Pancreas (tissue), 10 donors: Measurements from ENCODE around the gene ITGB5. TPM values are rescaled to one million over a fixed set of nuclear protein-coding genes. Genes with fewer than 3 reads are reported as not detected.
A peak's percentile ranks its signal among the peaks of the same experiment; 100 is the strongest.

Source experiments
- ATAC-seq, 4 donors: fragments of 200-7000 bp; cut with Tn5 transposase; one replicate each; pipeline versions ENCODE4 v1.8.0 to v1.9.1; 2020; ENCODE audit warnings: mild to moderate bottlenecking in 4 of 4, moderate library complexity in 4 of 4
- DNase-seq, 6 donors: peaks; one replicate each; pipeline ENCODE4 v3.0.0-alpha.2; 2020
- FAIRE-seq: peaks from 2 replicates; lab custom pipeline; 2012; peaks lifted over from hg19 to GRCh38; lab: Jason Lieb, UNC
- H3K27ac ChIP-seq, 4 donors: fragments of 200-600 bp; sonication (generic); 1 replicate in 3 of 4; 2 replicates in 1 of 4; pipeline versions ENCODE4 v1.5.0 to v1.8.0; 2020
- H3K27me3 ChIP-seq, 4 donors: fragments of 200-600 bp; one replicate each; pipeline ENCODE4 v1.8.0; 2021
- H3K36me3 ChIP-seq, 3 donors: fragments of 200-600 bp; sonication (generic) in 1 of 3; one replicate each; pipeline versions ENCODE4 v1.5.0 to v1.8.0; 2020 to 2021
- H3K4me1 ChIP-seq, 3 donors: fragments of 200-600 bp; one replicate each; pipeline ENCODE4 v1.8.0; 2021
- H3K4me3 ChIP-seq, 4 donors: fragments of 200-600 bp; sonication (generic) in 2 of 4; one replicate each; pipeline versions ENCODE4 v1.5.0 to v1.8.0; 2020 to 2021
- H3K9me3 ChIP-seq, 4 donors: fragments of 200-600 bp; one replicate each; pipeline ENCODE4 v1.8.0; 2021
- CTCF ChIP-seq, 4 donors: fragments of 200-600 bp; sonication (generic) in 3 of 4; IDR thresholded peaks; one replicate each; pipeline versions ENCODE4 v1.5.0 to v1.8.0; 2021; ENCODE audit warnings: antibody characterized with exemption in 4 of 4
- WGBS, 2 donors: extraction: QIAGEN DNeasy Blood & Tissue Kit; methylation state at CpG; one replicate each; pipeline ENCODE4 v1.1.7; 2013; 5-methylcytosine and 5-hydroxymethylcytosine counted together
- intact Hi-C, 3 donors: fragments of 100-400 bp; cut with DNase I; formaldehyde crosslinking; loops; one replicate each; pipeline versions ENCODE4 v1.11.1 to v1.14.2; 2022
- polyA plus RNA-seq, 2 donors: library from polyadenylated mRNA; stranded (reverse); fragments of 200-250 nt; gene quantifications; one replicate each; pipeline ENCODE4 v1.2.3, GENCODE V29; 2013
- total RNA-seq, 6 donors: library from RNA; stranded (reverse); fragmentation: NEBNext Ultra II Directional in 4 of 6; extraction: Animal tissue kit (Norgen Biotek cat#: 25700) in 4 of 6; gene quantifications; one replicate each; pipeline versions ENCODE4 v1.2.1 to v1.2.4, GENCODE V29; 2021 to 2023
- donor health status: healthy with polysubstance abuse.
- donor health status: DM: no; HTN: no; CAD: no; lungs with moderate emphysema.
- donor health status: DM: no; HTN: no; CAD: no.
- donor health status: control.
- donor health status: control.
- donor health status: Bipolar disorder and iron deficiency.
- donor health status: DM: yes; HTN: yes; CAD: no.
- donor health status: DM: no; HTN: no; CAD: no.
- donor health status: DM: no; HTN: no; CAD: no.
- donor health status: DM: yes; HTN: yes; CAD: no.

Gene ITGB5
- total and polyA plus RNA-seq, 8 donors = 9.5 to 69.9 (median 24.5) TPM

DNA sequence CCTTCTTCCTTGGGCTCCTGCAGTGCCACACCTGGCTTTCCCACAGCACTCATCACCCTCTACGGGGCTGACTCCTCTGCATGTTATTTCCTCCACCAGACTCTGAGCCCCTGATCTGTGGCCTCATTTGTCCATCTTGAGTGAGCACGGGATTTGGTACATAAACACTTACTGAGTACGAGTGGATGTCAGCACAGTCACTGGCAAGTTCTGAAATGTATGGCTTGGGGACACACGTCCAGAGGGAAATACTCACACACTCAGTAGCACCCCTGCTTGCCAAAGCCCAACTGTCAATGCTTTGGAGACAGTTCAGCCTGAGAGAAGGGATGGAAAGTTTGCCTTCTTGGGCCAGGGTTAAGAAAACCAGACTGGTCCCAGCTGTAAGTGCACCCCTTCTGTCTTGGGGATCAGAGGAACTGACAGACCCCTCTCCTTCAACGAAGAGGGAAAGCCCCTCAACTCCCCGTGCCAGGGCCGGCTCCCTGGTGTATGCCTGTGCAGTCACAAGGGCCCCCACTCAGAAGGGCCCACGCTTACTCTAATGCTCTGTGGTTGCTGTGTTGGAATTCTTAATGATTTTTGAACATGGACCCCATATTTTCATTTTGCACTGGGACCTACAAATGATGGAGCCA lies 85.0 kb downstream of the ITGB5 start:
- no peaks in the 10 kb centered on the region for H3K9me3 ChIP-seq
- no peaks in the 10 kb centered on the region for H3K36me3 ChIP-seq
- ATAC-seq = no peak
- no peak for FAIRE-seq
- intact Hi-C loops = no loop called here
- H3K27ac ChIP-seq = no peak overlapping the region
- no peak overlapping the region for H3K4me3 ChIP-seq
- TF ChIP-seq CTCF (IDR thresholded peaks at IDR 0.05) = no peak
- no peaks in the 10 kb centered on the region for H3K27me3 ChIP-seq
- WGBS, 2 donors = 93% methylated on average over 8 of the region's 8 CpGs
- peaks cover 15 to 19% (median 18%) of the 10 kb centered on the region in 3 donors for H3K4me1 ChIP-seq
- DNase-seq = no peak

DNA sequence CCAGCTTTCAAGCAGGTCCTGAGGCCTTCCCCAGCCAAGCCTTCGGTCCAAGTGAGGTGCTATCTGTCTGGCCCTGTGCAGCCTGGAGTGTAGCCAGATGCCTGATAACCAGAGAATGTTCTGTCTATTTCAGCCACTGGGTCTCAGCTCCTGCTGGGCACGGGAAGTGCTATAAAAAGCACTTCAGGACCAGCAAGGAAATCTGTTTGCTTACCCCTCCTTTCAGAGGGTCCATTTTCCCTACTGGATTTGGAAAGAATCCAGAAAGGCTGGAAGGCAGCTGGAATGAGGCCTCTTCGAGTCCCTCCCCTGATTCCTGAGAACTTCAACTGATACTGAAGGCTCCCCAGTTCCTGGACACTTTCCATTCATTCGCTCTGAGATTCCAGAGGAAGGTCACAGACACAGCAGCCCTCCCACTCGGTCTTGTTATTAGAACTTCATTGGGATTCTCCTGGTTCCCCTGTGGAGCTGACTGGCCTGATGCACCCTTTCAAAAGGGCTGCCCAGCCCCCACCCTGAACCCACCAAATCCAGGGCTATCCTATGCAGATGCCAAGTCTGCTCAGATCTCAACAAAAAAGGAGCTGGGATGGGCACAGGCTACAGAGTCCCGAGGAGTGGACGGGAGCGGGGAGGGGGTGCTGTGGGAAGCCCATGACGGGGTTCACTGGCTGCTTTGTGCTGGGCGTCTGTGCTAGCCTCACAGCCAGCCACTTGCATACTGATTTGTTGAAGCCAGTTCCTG lies 86.5 kb downstream of the ITGB5 start:
- peaks cover 15 to 19% (median 18%) of the 10 kb centered on the region in 3 donors for H3K4me1 ChIP-seq
- no peaks in the 10 kb centered on the region for H3K27me3 ChIP-seq
- intact Hi-C loops = no loop called here
- 42 to 53% methylated on average over 10 of the region's 10 CpGs for WGBS, 2 donors
- H3K9me3 ChIP-seq = no peaks in the 10 kb centered on the region
- peak overlapping the region; percentile 7 to 72 (median 35) for H3K27ac ChIP-seq
- peak; percentile 73 to 79 (median 75) for ATAC-seq
- FAIRE-seq = no peak
- no peak for TF ChIP-seq CTCF (IDR thresholded peaks at IDR 0.05)
- DNase-seq = peak in 2 of 6 donors; percentile 32 to 58
- peaks cover 0 to 11% (median 0%) of the 10 kb centered on the region in 3 donors for H3K36me3 ChIP-seq
- no peak overlapping the region for H3K4me3 ChIP-seq

DNA sequence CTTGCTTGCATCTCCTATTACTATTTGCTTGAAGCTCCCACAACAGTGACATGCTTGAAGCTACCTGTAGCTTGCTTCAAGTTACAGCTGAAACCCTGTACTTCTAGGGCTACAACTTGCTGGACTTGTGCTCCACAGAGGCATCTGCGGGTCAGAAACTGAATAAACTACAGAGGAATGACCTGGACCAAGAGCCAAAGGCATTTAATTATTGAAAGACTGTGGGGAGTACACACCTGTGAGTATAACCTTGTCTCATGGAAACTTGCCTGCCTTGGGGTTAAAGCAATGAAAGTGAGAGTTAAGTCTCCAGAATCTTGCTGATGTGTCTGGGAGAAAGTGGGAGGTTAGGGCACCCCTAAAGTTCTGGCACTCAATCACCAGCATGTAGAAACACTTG lies 87.1 kb downstream of the ITGB5 start:
- Histone ChIP-seq H3K4me1 (peaks cover 15 to 19% (median 18%) of the 10 kb centered on the region in 3 donors), H3K27me3 (no peaks in the 10 kb centered on the region), H3K4me3 (no peak overlapping the region), H3K27ac (peak overlapping the region; percentile 7 to 72 (median 35)), H3K36me3 (peaks cover 0 to 11% (median 0%) of the 10 kb centered on the region in 3 donors), H3K9me3 (no peaks in the 10 kb centered on the region)
- no peak for TF ChIP-seq CTCF (IDR thresholded peaks at IDR 0.05)
- intact Hi-C loops = no loop called here
- FAIRE-seq (no peak), ATAC-seq (peak; percentile 71 to 88 (median 78)), DNase-seq (peak in 1 of 6 donors; percentile 18)
- WGBS, 2 donors = 11 to 33% methylated on average over 1 of the region's 1 CpG

DNA sequence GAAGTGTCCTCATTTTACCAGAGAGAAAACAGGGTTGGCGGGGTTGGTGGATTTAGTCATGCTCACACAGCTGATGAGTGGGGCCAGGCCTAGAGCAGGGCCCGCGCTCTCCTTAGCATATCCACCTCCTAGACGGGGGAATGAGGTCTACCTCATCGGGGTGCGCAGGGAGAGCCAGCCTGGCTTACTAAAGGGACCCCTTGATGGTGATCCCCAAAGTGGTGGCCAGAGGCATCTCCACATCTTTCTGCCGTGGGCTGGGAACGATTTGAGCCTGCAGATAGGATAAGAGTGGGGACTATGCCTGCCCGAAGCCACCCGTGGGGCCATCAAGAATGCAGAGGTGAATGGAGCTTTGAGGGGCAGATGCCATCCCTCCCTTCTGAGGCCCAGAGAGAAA lies 87.5 kb downstream of the ITGB5 start:
- DNase-seq = no peak

More for the DNA sequence above, 87.5 kb downstream of the ITGB5 start:
- Histone ChIP-seq H3K27ac (peak overlapping the region in 1 of 4 donors; percentile 72), H3K36me3 (peaks cover 0 to 11% (median 0%) of the 10 kb centered on the region in 3 donors), H3K27me3 (no peaks in the 10 kb centered on the region), H3K4me3 (no peak overlapping the region), H3K9me3 (no peaks in the 10 kb centered on the region), H3K4me1 (peaks cover 15 to 19% (median 18%) of the 10 kb centered on the region in 3 donors)
- ATAC-seq (peak in 1 of 4 donors; percentile 25), FAIRE-seq (no peak)
- no peak for TF ChIP-seq CTCF (IDR thresholded peaks at IDR 0.05)
- WGBS, 2 donors = 77 to 85% methylated on average over 10 of the region's 10 CpGs
- intact Hi-C loops = no loop called here
